Measurements from ENCODE around the gene TTK. TPM values are rescaled to one million over a fixed set of nuclear protein-coding genes. Genes with fewer than 3 reads are reported as not detected.
"Not testable (repeated sequence)": the region's sequence is repeated elsewhere in the genome, so short reads cannot be mapped to it uniquely, and the experiment has no call there.

TTK gene
- total RNA-seq, 4 donors from 2014 or later: 0.66 to 15.9 (median 2.4) TPM; not detected in 1

- no peaks in the 10 kb centered on the region for H3K9me3 ChIP-seq
- no peak overlapping the region for H3K4me3 ChIP-seq
- H3K36me3 ChIP-seq: no peaks in the 10 kb centered on the region
- no peaks in the 10 kb centered on the region for H3K4me1 ChIP-seq
- 78 to 80% methylated on average over 3 of the region's 3 CpGs for WGBS, 2 donors
- TF ChIP-seq CTCF (IDR thresholded peaks at IDR 0.05): no peak
- no peak for TF ChIP-seq POLR2A (IDR thresholded peaks at IDR 0.05)
- no peak overlapping the region for H3K27ac ChIP-seq
- no peaks in the 10 kb centered on the region for H3K27me3 ChIP-seq
- DNase-seq (ENCODE audit: low spot score in 2 of 2): no peak
Observed at GRCh38 chr6:80029470-80029869, 25.0 kb downstream of the TTK start.

GRCh38 chr6:80048220-80048619 is 43.8 kb downstream of the TTK start:
- DNase-seq (ENCODE audit: low spot score in 2 of 2); H3K27me3 ChIP-seq; H3K36me3 ChIP-seq; H3K27ac ChIP-seq; H3K4me3 ChIP-seq; H3K9me3 ChIP-seq; H3K4me1 ChIP-seq: not testable (repeated sequence)
- 95 to 98% methylated on average over 3 of the region's 3 CpGs for WGBS, 2 donors

GRCh38 chr6:80060774-80061173 is 56.3 kb downstream of the TTK start:
- Histone ChIP-seq H3K4me3 (no peak overlapping the region), H3K9me3 (no peaks in the 10 kb centered on the region), H3K4me1 (no peaks in the 10 kb centered on the region), H3K27me3 (no peaks in the 10 kb centered on the region), H3K27ac (no peak overlapping the region), H3K36me3 (no peaks in the 10 kb centered on the region)
- no peak for DNase-seq (ENCODE audit: low spot score in 2 of 2)
- TF ChIP-seq CTCF (IDR thresholded peaks at IDR 0.05): no peak
- TF ChIP-seq EP300 (IDR thresholded peaks at IDR 0.05): no peak
- TF ChIP-seq POLR2A (IDR thresholded peaks at IDR 0.05): no peak

- not testable (repeated sequence) for H3K9me3 ChIP-seq; H3K27ac ChIP-seq; H3K4me1 ChIP-seq; H3K36me3 ChIP-seq; H3K4me3 ChIP-seq; H3K27me3 ChIP-seq; DNase-seq (ENCODE audit: low spot score in 2 of 2)
- 56 to 61% methylated on average over 7 of the region's 7 CpGs for WGBS, 2 donors
Observed at GRCh38 chr6:80068146-80068545, 63.7 kb downstream of the TTK start.

GRCh38 chr6:80070431-80070830 is 66.0 kb downstream of the TTK start:
- not testable (repeated sequence) for H3K27ac ChIP-seq; H3K36me3 ChIP-seq; H3K27me3 ChIP-seq; H3K4me1 ChIP-seq; DNase-seq (ENCODE audit: low spot score in 2 of 2); H3K4me3 ChIP-seq
- 91 to 92% methylated on average over 19 of the region's 19 CpGs for WGBS, 2 donors
- peaks cover 0 to 30% (median 0%) of the 10 kb centered on the region in 4 donors for H3K9me3 ChIP-seq

GRCh38 chr6:80077067-80077466 is 72.6 kb downstream of the TTK start:
- Histone ChIP-seq H3K9me3 (peaks cover 0 to 30% (median 0%) of the 10 kb centered on the region in 4 donors), H3K36me3 (no peaks in the 10 kb centered on the region), H3K27me3 (no peaks in the 10 kb centered on the region), H3K4me3 (no peak overlapping the region), H3K4me1 (no peaks in the 10 kb centered on the region), H3K27ac (no peak overlapping the region)
- TF ChIP-seq EP300 (IDR thresholded peaks at IDR 0.05): no peak
- TF ChIP-seq POLR2A (IDR thresholded peaks at IDR 0.05): no peak
- TF ChIP-seq CTCF (IDR thresholded peaks at IDR 0.05): no peak
- DNase-seq (ENCODE audit: low spot score in 2 of 2): no peak
- 81 to 82% methylated on average over 1 of the region's 1 CpG for WGBS, 2 donors

GRCh38 chr6:80088637-80089036 is 84.2 kb downstream of the TTK start:
- no peak for TF ChIP-seq POLR2A (IDR thresholded peaks at IDR 0.05)
- no peak for TF ChIP-seq EP300 (IDR thresholded peaks at IDR 0.05)
- TF ChIP-seq CTCF (IDR thresholded peaks at IDR 0.05): no peak

More at GRCh38 chr6:80088637-80089036, 84.2 kb downstream of the TTK start:
- Histone ChIP-seq H3K36me3 (no peaks in the 10 kb centered on the region), H3K4me3 (no peak overlapping the region), H3K27ac (no peak overlapping the region), H3K27me3 (no peaks in the 10 kb centered on the region), H3K4me1 (no peaks in the 10 kb centered on the region), H3K9me3 (no peaks in the 10 kb centered on the region)
- WGBS, 2 donors: 90 to 93% methylated on average over 6 of the region's 6 CpGs
- DNase-seq (ENCODE audit: low spot score in 2 of 2): no peak

Measured in tibial nerve (tissue), 4 donors.